Subcutaneous abdominal adipose tissue (tissue), 5 donors: ENCODE measurements around the gene DYNC2H1.

ENCODE experiments used
- H3K27ac ChIP-seq: one replicate; pipeline ENCODE4 v1.7.0; 2013; ENCODE audit warnings: low read depth, mild to moderate bottlenecking, inconsistent platforms, low read length, moderate library complexity
- H3K27me3 ChIP-seq, 5 donors: one replicate each; pipeline ENCODE4 v1.7.0; 2013; ENCODE audit warnings: low read length in 5 of 5, inconsistent platforms in 1 of 5; ENCODE audit not compliant: control insufficient read depth in 5 of 5, insufficient read depth in 4 of 5
- H3K36me3 ChIP-seq, 5 donors: one replicate each; pipeline ENCODE4 v1.7.0; 2013; ENCODE audit warnings: low read length in 5 of 5; ENCODE audit not compliant: control insufficient read depth in 5 of 5, insufficient read depth in 5 of 5
- H3K4me1 ChIP-seq, 5 donors: one replicate each; pipeline ENCODE4 v1.7.0; 2013; ENCODE audit warnings: low read length in 5 of 5, mild to moderate bottlenecking in 3 of 5, moderate library complexity in 1 of 5; ENCODE audit not compliant: control insufficient read depth in 5 of 5, insufficient read depth in 5 of 5
- H3K4me3 ChIP-seq, 5 donors: one replicate each; pipeline ENCODE4 v1.7.0; 2013; ENCODE audit warnings: low read length in 5 of 5, low read depth in 1 of 5
- H3K9ac ChIP-seq, 5 donors: one replicate each; pipeline ENCODE4 v1.7.0; 2013; ENCODE audit warnings: low read length in 5 of 5, mild to moderate bottlenecking in 4 of 5, moderate library complexity in 3 of 5
- H3K9me3 ChIP-seq, 5 donors: one replicate each; pipeline ENCODE4 v1.7.0; 2013; ENCODE audit warnings: low read length in 5 of 5; ENCODE audit not compliant: control insufficient read depth in 5 of 5
- donor health status: healthy.
- donor health status: healthy.
- donor health status: healthy.
- donor health status: healthy.
- donor health status: healthy.

DYNC2H1 gene

DNA sequence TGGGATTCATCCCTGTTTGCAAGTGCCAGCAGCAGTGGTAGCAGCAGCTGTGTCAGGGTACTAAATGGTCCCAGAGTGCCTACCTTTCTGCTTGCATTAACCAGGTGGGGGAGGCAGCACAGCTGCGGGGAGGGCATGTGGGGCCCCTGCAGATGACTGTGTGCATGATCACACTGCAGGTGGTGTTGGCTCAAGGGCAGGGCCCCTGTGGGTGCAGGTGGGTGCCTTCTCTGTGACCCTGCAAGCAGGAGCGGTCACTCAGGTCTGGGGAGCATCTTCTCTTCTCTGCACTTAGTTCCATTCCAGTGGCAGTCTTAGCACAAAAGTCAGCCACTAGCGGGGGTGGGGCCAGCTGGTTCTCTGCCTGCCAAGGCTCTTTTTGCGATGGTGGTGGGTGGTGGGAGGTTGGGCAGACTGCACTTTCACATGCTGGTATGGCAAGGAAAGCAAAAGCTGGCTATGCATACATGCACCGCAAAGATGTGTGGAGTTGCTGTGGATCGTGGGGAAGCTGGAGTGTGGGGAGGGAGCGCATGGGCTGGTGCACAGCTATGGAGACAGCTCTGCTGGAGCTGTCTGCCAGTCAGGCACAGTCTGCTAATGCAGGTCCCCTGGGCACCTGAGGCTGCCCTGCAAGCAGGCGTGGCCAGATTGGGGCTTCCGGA is 157.1 kb downstream of the DYNC2H1 start:
- Histone ChIP-seq H3K4me1 (no peaks in the 10 kb centered on the region), H3K27me3 (no peaks in the 10 kb centered on the region), H3K27ac (no peak overlapping the region), H3K36me3 (peaks cover 1 to 13% (median 5%) of the 10 kb centered on the region in 5 donors), H3K9me3 (no peaks in the 10 kb centered on the region), H3K4me3 (no peak overlapping the region), H3K9ac (no peak overlapping the region)

DNA sequence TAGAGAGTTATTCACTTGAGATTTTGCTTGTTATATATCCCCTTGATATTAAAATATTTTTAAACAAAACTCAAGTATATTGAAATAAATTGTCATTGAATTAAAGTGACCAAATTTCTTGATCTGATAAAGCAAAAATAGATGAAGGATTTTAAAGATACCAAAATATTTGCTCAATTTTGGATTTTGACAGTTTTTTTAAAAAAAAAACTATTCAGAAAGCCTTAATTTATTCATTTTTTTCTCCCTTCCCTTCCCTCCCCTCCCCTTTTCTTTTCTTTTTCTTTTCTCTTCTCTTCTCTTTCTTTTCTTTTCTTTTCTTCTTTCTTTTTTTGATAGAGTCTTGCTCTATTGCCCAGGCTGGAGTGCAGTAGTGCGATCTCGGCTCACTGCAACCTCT is 163.7 kb downstream of the DYNC2H1 start:
- Histone ChIP-seq H3K4me1 (no peaks in the 10 kb centered on the region), H3K4me3 (no peak overlapping the region), H3K9me3 (no peaks in the 10 kb centered on the region), H3K36me3 (peaks cover 0 to 8% (median 0%) of the 10 kb centered on the region in 5 donors), H3K27ac (no peak overlapping the region), H3K27me3 (no peaks in the 10 kb centered on the region), H3K9ac (no peak overlapping the region)

DNA sequence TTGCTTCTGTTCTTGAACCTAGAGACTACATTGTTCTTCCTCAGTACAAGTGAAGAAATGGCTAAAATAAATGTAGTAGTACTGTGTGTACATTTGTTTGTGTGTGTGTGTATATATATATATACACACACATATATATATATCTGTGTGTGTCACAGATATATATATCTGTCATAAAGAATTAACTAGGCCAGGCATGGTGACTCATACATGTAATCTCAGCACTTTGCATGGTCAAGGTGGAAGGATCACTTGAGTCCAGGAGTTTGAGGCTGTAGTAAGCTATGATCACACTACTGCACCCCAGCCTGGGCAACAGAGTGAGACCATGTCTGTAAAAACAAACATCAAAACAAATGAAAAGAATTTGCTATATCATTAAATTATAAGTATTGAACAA is 164.8 kb downstream of the DYNC2H1 start:
- Histone ChIP-seq H3K27me3 (no peaks in the 10 kb centered on the region), H3K9ac (no peak overlapping the region), H3K9me3 (no peaks in the 10 kb centered on the region), H3K36me3 (peaks cover 0 to 8% (median 0%) of the 10 kb centered on the region in 5 donors), H3K4me3 (no peak overlapping the region), H3K4me1 (no peaks in the 10 kb centered on the region), H3K27ac (no peak overlapping the region)

DNA sequence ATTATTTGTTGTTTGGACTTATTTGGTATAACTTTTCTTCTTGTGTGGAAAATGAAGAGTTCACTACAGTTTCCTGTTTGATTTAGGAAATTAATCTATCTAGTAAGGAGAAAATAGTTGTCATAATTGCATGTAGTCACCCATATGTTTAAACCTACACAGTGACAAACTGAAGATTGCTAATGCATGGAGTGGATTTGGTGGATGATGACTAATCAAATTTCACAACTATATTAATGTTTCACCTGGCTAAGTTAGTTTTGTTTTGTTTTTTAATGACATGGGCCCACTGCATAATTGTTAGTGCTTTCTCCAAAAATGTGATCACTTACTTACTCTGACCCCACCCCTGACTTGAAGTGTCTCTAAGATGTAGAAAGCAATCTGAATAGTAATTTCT is 170.6 kb downstream of the DYNC2H1 start:
- Histone ChIP-seq H3K36me3 (peaks cover 0 to 25% (median 4%) of the 10 kb centered on the region in 5 donors), H3K4me3 (no peak overlapping the region), H3K27me3 (no peaks in the 10 kb centered on the region), H3K4me1 (no peaks in the 10 kb centered on the region), H3K27ac (no peak overlapping the region), H3K9me3 (no peaks in the 10 kb centered on the region), H3K9ac (no peak overlapping the region)

DNA sequence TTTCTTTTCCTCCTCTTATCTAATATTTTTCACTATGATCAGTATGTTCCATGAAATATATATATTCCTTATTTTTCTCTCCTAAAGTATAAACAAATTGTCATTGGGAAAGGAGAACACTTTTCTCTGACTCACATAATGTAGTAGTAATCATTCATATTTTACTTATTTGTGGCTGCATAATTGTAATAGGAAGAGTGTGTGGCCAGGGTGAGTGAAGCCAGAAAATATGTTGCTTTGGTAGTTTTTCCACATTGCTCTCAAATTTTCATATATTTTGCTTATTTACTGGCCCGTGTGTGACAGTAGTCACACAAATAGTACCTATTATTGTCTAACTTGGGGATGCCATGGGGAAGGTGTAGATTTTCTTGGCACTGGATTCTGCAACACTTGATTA is 172.1 kb downstream of the DYNC2H1 start:
- no peaks in the 10 kb centered on the region for H3K4me1 ChIP-seq
- no peak overlapping the region for H3K4me3 ChIP-seq
- no peaks in the 10 kb centered on the region for H3K27me3 ChIP-seq
- H3K9ac ChIP-seq: no peak overlapping the region
- peaks cover 0 to 26% (median 10%) of the 10 kb centered on the region in 5 donors for H3K36me3 ChIP-seq
- H3K27ac ChIP-seq: no peak overlapping the region
- no peaks in the 10 kb centered on the region for H3K9me3 ChIP-seq

DNA sequence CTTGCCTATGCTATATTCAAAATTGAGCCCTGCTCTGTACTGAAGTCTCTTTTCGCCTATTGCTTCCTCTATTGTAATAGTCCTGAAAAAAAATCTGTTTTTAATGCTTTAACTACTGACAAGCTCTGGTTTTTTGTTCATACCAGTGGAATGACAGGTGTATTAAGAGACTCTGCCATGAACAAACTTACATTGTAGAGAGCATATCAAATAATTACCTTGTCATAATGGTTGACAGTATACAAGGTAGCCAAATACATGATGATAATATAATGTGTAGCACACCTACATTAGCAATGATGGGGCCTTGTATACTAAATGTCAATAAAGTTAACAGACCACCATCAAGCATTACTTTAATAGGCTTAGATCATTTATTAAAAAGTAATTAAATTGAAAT is 175.0 kb downstream of the DYNC2H1 start:
- Histone ChIP-seq H3K9ac (no peak overlapping the region), H3K27ac (no peak overlapping the region), H3K4me3 (no peak overlapping the region), H3K27me3 (no peaks in the 10 kb centered on the region), H3K9me3 (no peaks in the 10 kb centered on the region), H3K36me3 (peaks cover 4 to 33% (median 21%) of the 10 kb centered on the region in 5 donors), H3K4me1 (no peaks in the 10 kb centered on the region)

DNA sequence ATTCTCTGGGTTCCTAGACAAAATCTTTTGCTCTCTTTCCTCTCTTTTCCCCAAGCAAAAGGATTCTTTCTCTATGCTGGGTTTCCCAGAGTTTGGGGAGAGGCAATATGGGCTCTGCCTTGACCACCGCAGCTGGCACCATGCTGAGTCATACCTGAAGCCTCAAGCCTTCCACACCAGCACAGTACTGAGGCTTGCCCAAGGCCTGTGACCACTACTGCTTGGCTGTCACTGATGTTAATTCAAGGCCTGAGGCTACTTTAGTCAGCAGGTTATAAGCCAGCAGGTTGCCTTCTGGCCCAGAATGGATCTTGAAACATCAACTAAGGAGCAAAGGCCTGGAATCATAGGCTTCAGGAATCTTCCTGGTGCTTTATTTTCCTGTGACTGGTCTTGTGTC is 185.3 kb downstream of the DYNC2H1 start:
- no peaks in the 10 kb centered on the region for H3K27me3 ChIP-seq
- H3K27ac ChIP-seq: no peak overlapping the region
- no peak overlapping the region for H3K9ac ChIP-seq
- H3K36me3 ChIP-seq: peaks cover 32 to 55% (median 44%) of the 10 kb centered on the region in 5 donors
- H3K9me3 ChIP-seq: peaks cover 17 to 38% (median 27%) of the 10 kb centered on the region in 5 donors
- peak overlapping the region in 1 of 5 donors; percentile 34 for H3K4me3 ChIP-seq
- no peaks in the 10 kb centered on the region for H3K4me1 ChIP-seq

DNA sequence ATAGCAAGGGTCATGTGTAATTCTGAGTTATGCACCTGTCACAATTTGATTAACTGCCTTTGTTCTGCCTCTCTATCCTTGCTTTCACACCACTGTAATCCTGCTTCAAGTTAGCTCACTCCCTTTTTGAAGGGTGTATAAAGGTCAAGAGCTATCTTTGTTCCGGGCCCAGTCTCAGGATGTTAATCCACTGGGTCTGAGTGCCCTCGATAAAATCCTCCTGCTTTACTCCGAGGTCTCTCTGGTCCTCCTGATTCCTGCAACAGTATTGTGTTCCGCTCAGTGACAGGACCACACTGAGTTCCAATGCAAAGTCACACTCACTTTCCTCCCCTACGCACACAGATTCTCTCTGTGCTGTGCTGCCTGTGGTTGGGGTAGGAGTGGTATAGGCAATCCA is 186.5 kb downstream of the DYNC2H1 start:
- no peak overlapping the region for H3K9ac ChIP-seq
- H3K9me3 ChIP-seq: peaks cover 17 to 38% (median 27%) of the 10 kb centered on the region in 5 donors
- peak overlapping the region in 1 of 5 donors; percentile 23 for H3K4me3 ChIP-seq
- H3K27ac ChIP-seq: no peak overlapping the region
- peaks cover 25 to 44% (median 34%) of the 10 kb centered on the region in 5 donors for H3K36me3 ChIP-seq
- H3K27me3 ChIP-seq: no peaks in the 10 kb centered on the region
- no peaks in the 10 kb centered on the region for H3K4me1 ChIP-seq

DNA sequence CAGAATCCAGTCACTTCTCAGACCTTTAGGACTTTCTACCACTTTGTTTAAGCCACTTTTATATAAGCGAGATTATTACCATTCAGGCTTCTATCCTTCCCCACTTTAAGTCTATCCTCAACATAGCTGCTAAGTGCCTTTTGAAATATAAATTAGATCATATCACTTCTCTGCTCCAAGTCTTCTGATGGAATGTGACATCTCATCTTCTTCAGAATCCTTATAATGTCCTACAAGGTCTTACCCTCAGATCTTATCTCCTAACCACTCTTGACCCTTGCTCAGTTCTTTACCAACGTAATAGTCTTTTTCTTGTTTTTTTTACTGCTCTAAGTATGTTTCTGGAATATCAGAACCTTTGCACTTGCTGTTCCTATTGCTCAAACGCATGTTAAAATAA is 188.7 kb downstream of the DYNC2H1 start:
- H3K9me3 ChIP-seq: peaks cover 11 to 31% (median 22%) of the 10 kb centered on the region in 5 donors
- no peak overlapping the region for H3K9ac ChIP-seq
- no peaks in the 10 kb centered on the region for H3K4me1 ChIP-seq
- H3K27ac ChIP-seq: no peak overlapping the region
- no peaks in the 10 kb centered on the region for H3K27me3 ChIP-seq
- peaks cover 21 to 33% (median 26%) of the 10 kb centered on the region in 5 donors for H3K36me3 ChIP-seq
- H3K4me3 ChIP-seq: no peak overlapping the region

DNA sequence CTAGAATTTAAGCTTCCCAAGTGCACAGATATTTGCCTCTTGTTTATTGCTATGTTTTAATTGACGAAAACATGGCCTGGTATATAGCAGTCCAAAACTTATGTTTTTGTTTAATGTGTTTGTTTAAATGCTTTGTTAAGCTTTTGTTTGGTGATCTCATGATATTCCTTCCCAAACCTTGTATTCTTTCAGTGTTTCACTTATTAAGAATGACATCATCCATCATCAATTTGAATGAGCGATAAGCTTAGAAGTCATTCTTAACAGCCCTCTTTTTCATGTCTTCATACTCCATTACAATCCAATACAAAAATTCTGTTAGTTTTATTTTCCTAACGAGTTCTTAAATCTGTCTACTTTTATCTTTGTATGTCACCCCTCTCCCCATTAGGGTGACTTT is 206.0 kb downstream of the DYNC2H1 start:
- no peak overlapping the region for H3K4me3 ChIP-seq
- no peak overlapping the region for H3K27ac ChIP-seq
- H3K9me3 ChIP-seq: no peaks in the 10 kb centered on the region
- H3K27me3 ChIP-seq: no peaks in the 10 kb centered on the region
- H3K9ac ChIP-seq: no peak overlapping the region
- H3K36me3 ChIP-seq: peaks cover 0 to 14% (median 6%) of the 10 kb centered on the region in 5 donors
- peaks cover 0 to 2% (median 0%) of the 10 kb centered on the region in 5 donors for H3K4me1 ChIP-seq
